Calu3 (cell line): ENCODE results near the gene MRPS16. TPM values are rescaled to one million over a fixed set of nuclear protein-coding genes. Genes with fewer than 3 reads are reported as not detected.
"Not testable (repeated sequence)": the region's sequence is repeated elsewhere in the genome, so short reads cannot be mapped to it uniquely, and the experiment has no call there.

Experiments used
- BruUV-seq: library from RNA; stranded (reverse); fragments of 400-500 nt; replicated peaks from 2 replicates; lab custom pipeline; 2021; lab: Mats Ljungman, UMichigan
- CTCF ChIA-PET: fragments of 300-600 bp; sonication (Branson Sonifier 250); formaldehyde crosslinking; loops from one replicate; lab custom pipeline; 2022; ENCODE audit warnings: antibody characterized with exemption; lab: Charles Lee
- DNase-seq: peaks from one replicate; pipeline ENCODE4 v3.0.0; 2022
- H3K27ac Mint-ChIP-seq: one replicate; pipeline ENCODE4 v1.8.0; 2022; ENCODE audit warnings: mixed read lengths; ENCODE audit not compliant: unreplicated experiment
- H3K27me3 Mint-ChIP-seq: one replicate; pipeline ENCODE4 v1.8.0; 2022; ENCODE audit warnings: mixed read lengths; ENCODE audit not compliant: unreplicated experiment
- H3K36me3 Mint-ChIP-seq: one replicate; pipeline ENCODE4 v1.8.0; 2022; ENCODE audit warnings: mild to moderate bottlenecking, moderate library complexity, mixed read lengths; ENCODE audit not compliant: insufficient read depth, unreplicated experiment
- H3K4me1 Mint-ChIP-seq: one replicate; pipeline ENCODE4 v1.8.0; 2022; ENCODE audit warnings: mild to moderate bottlenecking, low read depth, mixed read lengths; ENCODE audit not compliant: unreplicated experiment
- H3K4me3 Mint-ChIP-seq: one replicate; pipeline ENCODE4 v1.8.0; 2022; ENCODE audit warnings: mild to moderate bottlenecking, low read depth, moderate library complexity, mixed read lengths; ENCODE audit not compliant: unreplicated experiment
- H3K9me3 Mint-ChIP-seq: one replicate; pipeline ENCODE4 v1.8.0; 2022; ENCODE audit warnings: low read depth, mixed read lengths; ENCODE audit not compliant: unreplicated experiment
- intact Hi-C: fragments of 100-400 bp; cut with micrococcal nuclease; formaldehyde crosslinking; loops from one replicate; pipeline ENCODE4 v1.10.0; 2022; ENCODE audit not compliant: unreplicated experiment
- total RNA-seq: library from RNA; stranded (reverse); gene quantifications from 2 replicates; pipeline ENCODE4 v1.2.3, GENCODE V29; 2022
- TF ChIP-seq, protein P1 (sequence below): fragments of 200-600 bp; IDR thresholded peaks from one replicate; pipeline ENCODE4 v1.8.0; 2022; ENCODE audit warnings: antibody characterized with exemption; ENCODE audit not compliant: unreplicated experiment

Gene MRPS16
- total RNA-seq, 1 experiment from 2014 or later = 126 TPM

DNA sequence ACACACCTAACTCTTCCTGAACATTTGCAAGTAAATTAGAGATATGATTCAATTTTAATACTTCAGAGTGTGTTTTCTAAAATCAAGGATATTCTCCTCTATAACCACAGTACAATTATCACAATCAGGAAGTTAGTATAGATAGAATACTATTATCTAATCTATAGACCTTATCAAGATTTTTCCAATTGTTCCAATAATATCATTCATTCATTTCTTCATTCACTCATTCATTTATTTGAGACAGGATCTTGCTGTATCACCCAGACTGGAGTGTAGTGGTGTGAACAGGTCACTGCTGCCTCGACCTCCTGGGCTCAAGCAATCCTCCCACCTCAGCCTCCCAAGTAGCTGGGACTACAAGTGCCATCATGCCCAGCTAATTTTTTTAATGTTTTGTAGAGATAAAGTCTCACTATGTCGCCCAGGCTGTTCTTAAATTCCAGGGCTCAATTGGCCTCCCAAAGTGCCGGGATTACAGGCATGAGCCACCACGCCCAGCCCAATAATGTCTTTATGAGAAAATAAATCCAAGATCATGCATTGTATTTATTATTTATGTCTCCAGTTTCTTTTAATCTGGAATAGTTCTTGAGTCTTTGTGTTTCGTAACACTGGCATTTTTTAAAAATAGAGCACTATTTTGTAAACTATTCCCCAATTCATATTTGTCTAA lies 10.6 kb upstream of the MRPS16 start:
- CTCF ChIA-PET = no interaction called here
- peaks cover 7% of the 10 kb centered on the region for H3K36me3 Mint-ChIP-seq
- no peak overlapping the region for H3K4me3 Mint-ChIP-seq
- intact Hi-C loops = no loop called here
- no TSS peak for BruUV-seq
- DNase-seq = no peak
- peak overlapping the region; percentile 29 for H3K27ac Mint-ChIP-seq
- TF ChIP-seq, protein P1, sequence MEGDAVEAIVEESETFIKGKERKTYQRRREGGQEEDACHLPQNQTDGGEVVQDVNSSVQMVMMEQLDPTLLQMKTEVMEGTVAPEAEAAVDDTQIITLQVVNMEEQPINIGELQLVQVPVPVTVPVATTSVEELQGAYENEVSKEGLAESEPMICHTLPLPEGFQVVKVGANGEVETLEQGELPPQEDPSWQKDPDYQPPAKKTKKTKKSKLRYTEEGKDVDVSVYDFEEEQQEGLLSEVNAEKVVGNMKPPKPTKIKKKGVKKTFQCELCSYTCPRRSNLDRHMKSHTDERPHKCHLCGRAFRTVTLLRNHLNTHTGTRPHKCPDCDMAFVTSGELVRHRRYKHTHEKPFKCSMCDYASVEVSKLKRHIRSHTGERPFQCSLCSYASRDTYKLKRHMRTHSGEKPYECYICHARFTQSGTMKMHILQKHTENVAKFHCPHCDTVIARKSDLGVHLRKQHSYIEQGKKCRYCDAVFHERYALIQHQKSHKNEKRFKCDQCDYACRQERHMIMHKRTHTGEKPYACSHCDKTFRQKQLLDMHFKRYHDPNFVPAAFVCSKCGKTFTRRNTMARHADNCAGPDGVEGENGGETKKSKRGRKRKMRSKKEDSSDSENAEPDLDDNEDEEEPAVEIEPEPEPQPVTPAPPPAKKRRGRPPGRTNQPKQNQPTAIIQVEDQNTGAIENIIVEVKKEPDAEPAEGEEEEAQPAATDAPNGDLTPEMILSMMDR = no peak
- peaks cover 24% of the 10 kb centered on the region for H3K4me1 Mint-ChIP-seq
- H3K9me3 Mint-ChIP-seq = peaks cover 3% of the 10 kb centered on the region
- no peaks in the 10 kb centered on the region for H3K27me3 Mint-ChIP-seq

DNA sequence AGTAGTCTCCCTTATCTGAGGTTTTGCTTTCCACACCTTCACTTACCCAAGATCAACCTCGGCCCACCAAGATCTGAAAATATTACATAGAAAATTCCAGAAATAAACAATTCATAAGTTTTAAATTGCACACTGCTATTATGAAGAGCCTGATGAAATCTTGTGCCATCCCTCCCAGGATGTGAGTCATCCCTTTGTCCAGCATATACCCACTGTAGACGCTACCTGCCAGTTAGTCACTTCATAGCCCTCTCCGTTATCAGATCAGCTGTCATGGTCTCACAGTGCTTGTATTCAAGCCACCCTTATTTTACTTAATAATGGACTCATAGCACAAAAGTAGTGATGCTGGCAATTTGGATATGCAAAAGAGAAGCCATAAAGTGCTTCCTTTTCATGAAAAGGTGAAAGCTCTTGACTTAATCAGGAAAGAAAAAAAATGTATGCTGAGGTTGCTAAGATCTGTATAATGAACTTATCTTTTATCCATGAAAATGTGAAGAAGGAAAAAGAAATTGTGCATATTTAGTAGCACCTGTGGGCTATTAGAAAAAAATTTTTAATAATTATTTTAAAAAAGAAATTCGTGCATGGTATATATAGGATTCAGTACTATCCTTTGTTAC lies 9.8 kb upstream of the MRPS16 start:
- peak; percentile 55 for DNase-seq
- Mint-ChIP-seq H3K4me1 (peaks cover 32% of the 10 kb centered on the region), H3K27me3 (no peaks in the 10 kb centered on the region), H3K4me3 (no peak overlapping the region), H3K9me3 (peaks cover 3% of the 10 kb centered on the region), H3K27ac (peak overlapping the region; percentile 100), H3K36me3 (peaks cover 7% of the 10 kb centered on the region)
- BruUV-seq = no TSS peak
- CTCF ChIA-PET = interaction anchor here (1.4 kb wide), 1 partner anchor 9 kb away, joined by 4 read pairs; the partner anchor contains the start of gene MRPS16
- TF ChIP-seq, protein P1 = no peak
- intact Hi-C loops = no loop called here

DNA sequence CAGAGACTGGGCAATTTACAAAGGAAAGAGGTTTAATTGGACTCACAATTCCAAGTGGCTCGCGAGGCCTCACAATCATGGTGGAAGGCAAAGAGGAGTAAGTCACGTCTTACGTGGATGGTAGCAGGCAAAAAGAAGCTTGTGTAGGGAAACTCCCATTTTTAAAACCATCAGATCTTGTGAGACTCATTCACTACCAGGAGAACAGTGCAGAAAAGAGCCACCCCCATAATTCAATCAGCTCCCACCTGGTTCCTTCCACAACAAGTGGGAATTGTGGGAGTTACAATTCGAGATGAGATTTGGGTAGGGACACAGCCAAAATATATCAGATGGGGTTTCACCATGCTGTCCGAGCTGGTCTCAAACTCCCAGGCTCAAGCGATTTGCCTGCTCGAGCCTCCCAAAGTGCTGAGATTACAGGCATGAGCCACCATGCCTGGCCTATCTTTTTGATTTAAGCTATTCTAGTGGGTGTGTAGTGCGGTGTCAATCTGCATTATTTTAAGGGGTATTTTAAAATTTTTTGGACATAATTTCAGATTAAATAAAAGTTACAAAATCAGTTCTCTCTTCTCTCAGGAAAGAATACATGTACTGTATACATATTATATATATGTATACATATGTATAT lies 9.0 kb upstream of the MRPS16 start:
- no TSS peak for BruUV-seq
- H3K27me3 Mint-ChIP-seq = no peaks in the 10 kb centered on the region
- peaks cover 36% of the 10 kb centered on the region for H3K4me1 Mint-ChIP-seq
- CTCF ChIA-PET = interaction anchor here (1.4 kb wide), 1 partner anchor 9 kb away, joined by 4 read pairs; the partner anchor contains the start of gene MRPS16
- TF ChIP-seq, protein P1 = no peak
- H3K27ac Mint-ChIP-seq = peak overlapping the region; percentile 100
- H3K9me3 Mint-ChIP-seq = peaks cover 3% of the 10 kb centered on the region
- intact Hi-C loops = no loop called here
- H3K36me3 Mint-ChIP-seq = peaks cover 7% of the 10 kb centered on the region
- DNase-seq = no peak
- H3K4me3 Mint-ChIP-seq = no peak overlapping the region

DNA sequence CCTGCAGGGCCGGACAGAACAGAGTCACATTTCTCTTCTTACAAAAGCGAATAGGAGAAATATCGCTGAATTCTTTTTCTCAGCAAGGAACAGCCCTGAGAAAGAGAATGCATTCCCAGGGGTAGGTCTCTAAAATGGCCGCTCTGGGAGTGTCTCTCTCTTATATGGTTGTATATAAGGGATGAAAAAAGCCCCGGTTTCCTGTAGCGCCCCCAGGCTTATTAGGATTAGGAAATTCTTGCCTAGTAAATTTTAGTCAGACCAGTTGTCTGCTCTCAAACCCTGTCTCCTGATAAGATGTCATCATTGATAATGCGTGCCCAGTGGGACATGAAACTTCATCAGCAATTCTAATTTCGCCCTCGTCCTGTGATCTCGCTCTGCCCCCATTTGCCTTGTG lies 6.2 kb upstream of the MRPS16 start:
- H3K27ac Mint-ChIP-seq, CTCF ChIA-PET, H3K27me3 Mint-ChIP-seq, H3K9me3 Mint-ChIP-seq, H3K4me3 Mint-ChIP-seq, intact Hi-C loops, H3K36me3 Mint-ChIP-seq, DNase-seq, BruUV-seq: not testable (repeated sequence)
- H3K4me1 Mint-ChIP-seq = peaks cover 28% of the 10 kb centered on the region
